ENCODE results near the gene TTC6. TPM values are rescaled to one million over a fixed set of nuclear protein-coding genes. Genes with fewer than 3 reads are reported as not detected.

The TTC6 gene
- total and polyA plus RNA-seq, 8 donors, result 0.92 to 184 (median 20.9) TPM

GRCh38 chr14:37571391-37571790, 24.0 kb upstream of the TTC6 start:
- peaks cover 0 to 3% (median 0%) of the 10 kb centered on the region in 3 donors for H3K27me3 ChIP-seq
- H3K4me3 ChIP-seq, result no peak overlapping the region
- H3K27ac ChIP-seq, result no peak overlapping the region
- H3K9me3 ChIP-seq, result no peaks in the 10 kb centered on the region
- H3K4me1 ChIP-seq, result peaks cover 0 to 5% (median 0%) of the 10 kb centered on the region in 4 donors
- intact Hi-C loops (cut with DNase I; ENCODE audit: low total_unique reads), result no loop called here
- no peaks in the 10 kb centered on the region for H3K36me3 ChIP-seq
- DNase-seq, result no peak
- WGBS, 5 donors, result 81 to 89% (median 83%) methylated on average over 4 of the region's 4 CpGs
- TF ChIP-seq EP300 (IDR thresholded peaks at IDR 0.05) (no peak), POLR2AphosphoS5 (IDR thresholded peaks at IDR 0.05) (no peak), POLR2A (IDR thresholded peaks at IDR 0.05) (no peak)
- TF ChIP-seq, protein P1, sequence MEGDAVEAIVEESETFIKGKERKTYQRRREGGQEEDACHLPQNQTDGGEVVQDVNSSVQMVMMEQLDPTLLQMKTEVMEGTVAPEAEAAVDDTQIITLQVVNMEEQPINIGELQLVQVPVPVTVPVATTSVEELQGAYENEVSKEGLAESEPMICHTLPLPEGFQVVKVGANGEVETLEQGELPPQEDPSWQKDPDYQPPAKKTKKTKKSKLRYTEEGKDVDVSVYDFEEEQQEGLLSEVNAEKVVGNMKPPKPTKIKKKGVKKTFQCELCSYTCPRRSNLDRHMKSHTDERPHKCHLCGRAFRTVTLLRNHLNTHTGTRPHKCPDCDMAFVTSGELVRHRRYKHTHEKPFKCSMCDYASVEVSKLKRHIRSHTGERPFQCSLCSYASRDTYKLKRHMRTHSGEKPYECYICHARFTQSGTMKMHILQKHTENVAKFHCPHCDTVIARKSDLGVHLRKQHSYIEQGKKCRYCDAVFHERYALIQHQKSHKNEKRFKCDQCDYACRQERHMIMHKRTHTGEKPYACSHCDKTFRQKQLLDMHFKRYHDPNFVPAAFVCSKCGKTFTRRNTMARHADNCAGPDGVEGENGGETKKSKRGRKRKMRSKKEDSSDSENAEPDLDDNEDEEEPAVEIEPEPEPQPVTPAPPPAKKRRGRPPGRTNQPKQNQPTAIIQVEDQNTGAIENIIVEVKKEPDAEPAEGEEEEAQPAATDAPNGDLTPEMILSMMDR (IDR thresholded peaks at IDR 0.05), result no peak

DNA sequence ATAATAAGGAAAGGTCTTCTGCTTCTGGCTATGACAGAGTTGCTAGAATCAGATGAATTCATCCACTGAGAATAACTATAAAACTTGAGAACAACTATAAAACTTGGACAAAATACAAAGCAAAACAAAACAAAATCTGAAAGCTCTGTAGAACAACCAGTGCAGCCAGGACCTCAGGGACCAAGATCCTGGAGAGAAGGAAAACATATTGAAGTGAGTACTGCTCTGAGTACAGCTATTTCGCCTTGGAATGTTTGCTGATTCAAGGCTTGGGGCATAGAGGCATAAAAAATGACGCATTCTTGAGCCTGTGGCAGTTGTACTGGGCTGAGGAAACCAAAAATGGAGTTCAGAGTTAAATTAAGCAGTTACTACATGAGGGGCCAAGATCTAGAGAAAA, 22.1 kb upstream of the TTC6 start:
- Histone ChIP-seq H3K27ac (no peak overlapping the region), H3K36me3 (no peaks in the 10 kb centered on the region), H3K4me1 (peaks cover 0 to 5% (median 0%) of the 10 kb centered on the region in 4 donors), H3K27me3 (peaks cover 0 to 3% (median 0%) of the 10 kb centered on the region in 3 donors), H3K4me3 (no peak overlapping the region), H3K9me3 (no peaks in the 10 kb centered on the region)
- intact Hi-C loops (cut with DNase I; ENCODE audit: low total_unique reads), result no loop called here
- DNase-seq, result no peak
- TF ChIP-seq EP300 (IDR thresholded peaks at IDR 0.05) (no peak), POLR2AphosphoS5 (IDR thresholded peaks at IDR 0.05) (no peak), POLR2A (IDR thresholded peaks at IDR 0.05) (no peak)
- TF ChIP-seq, protein P1 (IDR thresholded peaks at IDR 0.05), result no peak
- WGBS, 5 donors, result 68 to 86% (median 78%) methylated on average over 2 of the region's 2 CpGs

- 53 to 65% (median 63%) methylated on average over 9 of the region's 9 CpGs for WGBS, 5 donors
- no peaks in the 10 kb centered on the region for H3K9me3 ChIP-seq
- TF ChIP-seq, protein P1 (IDR thresholded peaks at IDR 0.05), result no peak
- H3K4me3 ChIP-seq, result no peak overlapping the region
- no peak for DNase-seq
- no peak overlapping the region for H3K27ac ChIP-seq
- intact Hi-C loops (cut with DNase I; ENCODE audit: low total_unique reads), result no loop called here
- H3K27me3 ChIP-seq, result peaks cover 0 to 24% (median 12%) of the 10 kb centered on the region in 3 donors
- H3K4me1 ChIP-seq, result peaks cover 7 to 11% (median 10%) of the 10 kb centered on the region in 4 donors
- no peaks in the 10 kb centered on the region for H3K36me3 ChIP-seq
Observed at GRCh38 chr14:37579274-37579673, 16.2 kb upstream of the TTC6 start.

DNA sequence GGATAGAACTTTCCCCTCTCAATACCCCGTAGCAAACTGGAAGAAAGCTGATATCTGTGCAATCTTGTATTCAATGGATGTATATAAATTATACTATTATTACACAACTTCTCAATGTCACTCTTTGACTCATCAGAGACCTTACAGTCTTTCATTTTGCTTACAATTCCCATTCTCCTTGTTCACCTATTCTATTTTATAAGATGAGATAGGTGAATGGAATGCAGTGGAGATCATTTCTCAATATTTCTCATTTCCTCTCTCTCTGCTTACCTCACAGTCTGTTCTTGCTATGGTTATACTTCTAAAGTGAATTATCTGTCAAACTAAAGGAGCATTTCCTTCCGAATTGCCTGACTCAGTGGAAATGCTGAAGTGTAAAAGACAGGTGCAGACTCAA, 15.3 kb upstream of the TTC6 start:
- TF ChIP-seq EP300 (IDR thresholded peaks at IDR 0.05) (no peak), POLR2AphosphoS5 (IDR thresholded peaks at IDR 0.05) (no peak), POLR2A (IDR thresholded peaks at IDR 0.05) (no peak)
- TF ChIP-seq, protein P1 (IDR thresholded peaks at IDR 0.05), result no peak
- H3K4me1 ChIP-seq, result peaks cover 14 to 20% (median 18%) of the 10 kb centered on the region in 4 donors
- no peak overlapping the region for H3K4me3 ChIP-seq
- H3K9me3 ChIP-seq, result no peaks in the 10 kb centered on the region
- no peaks in the 10 kb centered on the region for H3K36me3 ChIP-seq
- peaks cover 7 to 33% (median 20%) of the 10 kb centered on the region in 3 donors for H3K27me3 ChIP-seq
- intact Hi-C loops (cut with DNase I; ENCODE audit: low total_unique reads), result no loop called here
- no peak for DNase-seq
- no peak overlapping the region for H3K27ac ChIP-seq
- WGBS, 5 donors, result 88 to 94% (median 91%) methylated on average over 2 of the region's 2 CpGs
